ENCODE results near the gene PITPNM3. TPM values are rescaled to one million over a fixed set of nuclear protein-coding genes. Genes with fewer than 3 reads are reported as not detected.

Gene PITPNM3
- total and polyA plus RNA-seq, 4 donors, result 2.0 to 12.6 (median 5.4) TPM

GRCh38 chr17:6544011-6544370 is 12.4 kb downstream of the PITPNM3 start:
- no peak for DNase-seq
- H3K27me3 ChIP-seq (ENCODE audit: control insufficient read depth in 3 of 3, insufficient read depth in 3 of 3, low read length in 2 of 3), result no peaks in the 10 kb centered on the region
- peaks cover 0 to 12% (median 0%) of the 10 kb centered on the region in 5 donors for H3K4me1 ChIP-seq (ENCODE audit: control insufficient read depth in 5 of 5, insufficient read depth in 5 of 5, low read length in 5 of 5)
- no peak for TF ChIP-seq CTCF (IDR thresholded peaks at IDR 0.05; ENCODE audit: control extremely low read depth, extremely low read depth)
- no peak for ATAC-seq (ENCODE audit: insufficient read depth, low FRiP score)
- no peaks in the 10 kb centered on the region for H3K36me3 ChIP-seq (ENCODE audit: control insufficient read depth in 4 of 4, insufficient read depth in 4 of 4, low read length in 4 of 4)
- H3K4me3 ChIP-seq, result no peak overlapping the region
- H3K27ac ChIP-seq (ENCODE audit: low read depth in 1 of 2, low read length in 1 of 2), result no peak overlapping the region
- 88 to 90% methylated on average over 5 of the region's 5 CpGs for WGBS, 2 donors
- peaks cover 0 to 5% (median 2%) of the 10 kb centered on the region in 4 donors for H3K9me3 ChIP-seq (ENCODE audit: control insufficient read depth in 4 of 4, insufficient read depth in 3 of 4, low read length in 3 of 4)
- no peak overlapping the region for H3K9ac ChIP-seq (ENCODE audit: insufficient read depth in 1 of 2, low read length in 2 of 2)

GRCh38 chr17:6543079-6544010 is 13.0 kb downstream of the PITPNM3 start:
- H3K9me3 ChIP-seq (ENCODE audit: control insufficient read depth in 4 of 4, insufficient read depth in 3 of 4, low read length in 3 of 4), result peaks cover 0 to 5% (median 2%) of the 10 kb centered on the region in 4 donors
- H3K9ac ChIP-seq (ENCODE audit: insufficient read depth in 1 of 2, low read length in 2 of 2), result no peak overlapping the region
- no peaks in the 10 kb centered on the region for H3K27me3 ChIP-seq (ENCODE audit: control insufficient read depth in 3 of 3, insufficient read depth in 3 of 3, low read length in 2 of 3)
- no peak for DNase-seq
- no peak overlapping the region for H3K4me3 ChIP-seq
- no peak for TF ChIP-seq CTCF (IDR thresholded peaks at IDR 0.05; ENCODE audit: control extremely low read depth, extremely low read depth)
- H3K4me1 ChIP-seq (ENCODE audit: control insufficient read depth in 5 of 5, insufficient read depth in 5 of 5, low read length in 5 of 5), result peaks cover 0 to 8% (median 0%) of the 10 kb centered on the region in 5 donors
- H3K27ac ChIP-seq (ENCODE audit: low read depth in 1 of 2, low read length in 1 of 2), result no peak overlapping the region
- ATAC-seq (ENCODE audit: insufficient read depth, low FRiP score), result no peak
- 81 to 89% methylated on average over 16 of the region's 16 CpGs for WGBS, 2 donors
- H3K36me3 ChIP-seq (ENCODE audit: control insufficient read depth in 4 of 4, insufficient read depth in 4 of 4, low read length in 4 of 4), result no peaks in the 10 kb centered on the region

GRCh38 chr17:6542577-6542976 is 13.8 kb downstream of the PITPNM3 start:
- Histone ChIP-seq H3K4me1 (ENCODE audit: control insufficient read depth in 5 of 5, insufficient read depth in 5 of 5, low read length in 5 of 5) (peaks cover 0 to 5% (median 0%) of the 10 kb centered on the region in 5 donors), H3K4me3 (no peak overlapping the region), H3K9ac (ENCODE audit: insufficient read depth in 1 of 2, low read length in 2 of 2) (no peak overlapping the region), H3K27ac (ENCODE audit: low read depth in 1 of 2, low read length in 1 of 2) (no peak overlapping the region), H3K36me3 (ENCODE audit: control insufficient read depth in 4 of 4, insufficient read depth in 4 of 4, low read length in 4 of 4) (peaks cover 0 to 2% (median 0%) of the 10 kb centered on the region in 4 donors), H3K27me3 (ENCODE audit: control insufficient read depth in 3 of 3, insufficient read depth in 3 of 3, low read length in 2 of 3) (no peaks in the 10 kb centered on the region), H3K9me3 (ENCODE audit: control insufficient read depth in 4 of 4, insufficient read depth in 3 of 4, low read length in 3 of 4) (peaks cover 0 to 5% (median 2%) of the 10 kb centered on the region in 4 donors)
- ATAC-seq (ENCODE audit: insufficient read depth, low FRiP score), result no peak
- no peak for TF ChIP-seq CTCF (IDR thresholded peaks at IDR 0.05; ENCODE audit: control extremely low read depth, extremely low read depth)
- WGBS, 2 donors, result 97% methylated on average over 4 of the region's 4 CpGs
- no peak for DNase-seq
